Liver (tissue), 9 donors: Measurements from ENCODE around the gene RCOR3. TPM values are rescaled to one million over a fixed set of nuclear protein-coding genes. Genes with fewer than 3 reads are reported as not detected.

Experiments used
- DNase-seq: peaks from one replicate; pipeline ENCODE4 v3.0.0-alpha.2; 2017; ENCODE audit warnings: low spot score
- H3K27ac ChIP-seq, 2 donors: one replicate each; pipeline ENCODE4 v1.7.0; 2013; ENCODE audit warnings: inconsistent platforms in 2 of 2, low read length in 2 of 2, control low read depth in 1 of 2, low read depth in 1 of 2, mild to moderate bottlenecking in 1 of 2
- H3K27me3 ChIP-seq, 4 donors: one replicate each; pipeline versions ENCODE4 v1.6.1 to v1.7.0; 2013; ENCODE audit warnings: low read length in 3 of 4, inconsistent platforms in 1 of 4, mild to moderate bottlenecking in 1 of 4, moderate library complexity in 1 of 4; ENCODE audit not compliant: control insufficient read depth in 4 of 4, insufficient read depth in 4 of 4
- H3K36me3 ChIP-seq, 4 donors: one replicate each; pipeline versions ENCODE4 v1.6.1 to v1.7.0; 2013; ENCODE audit warnings: low read length in 3 of 4, mild to moderate bottlenecking in 3 of 4, low read depth in 1 of 4, moderate library complexity in 1 of 4; ENCODE audit not compliant: control insufficient read depth in 4 of 4, insufficient read depth in 3 of 4
- H3K4me1 ChIP-seq, 4 donors: one replicate each; pipeline versions ENCODE4 v1.6.1 to v1.7.0; 2013; ENCODE audit warnings: low read length in 3 of 4, mild to moderate bottlenecking in 3 of 4, moderate library complexity in 1 of 4; ENCODE audit not compliant: control insufficient read depth in 4 of 4, insufficient read depth in 4 of 4
- H3K4me3 ChIP-seq, 3 donors: one replicate each; pipeline versions ENCODE4 v1.6.1 to v1.7.0; 2013; ENCODE audit warnings: low read length in 3 of 3, control low read depth in 1 of 3, low read depth in 1 of 3, mild to moderate bottlenecking in 1 of 3
- H3K9ac ChIP-seq, 2 donors: one replicate each; pipeline ENCODE4 v1.7.0; 2013; ENCODE audit warnings: low read length in 2 of 2, mild to moderate bottlenecking in 2 of 2, moderate library complexity in 2 of 2, control low read depth in 1 of 2, low read depth in 1 of 2
- H3K9me3 ChIP-seq, 4 donors: one replicate each; pipeline versions ENCODE4 v1.6.1 to v1.7.0; 2013; ENCODE audit warnings: low read length in 3 of 4; ENCODE audit not compliant: control insufficient read depth in 4 of 4
- EGR1 ChIP-seq, 2 donors: IDR thresholded peaks; 2 replicates each; pipeline ENCODE4 v1.6.1; 2016 to 2018; ENCODE audit warnings: antibody characterized with exemption in 2 of 2, low read depth in 2 of 2
- FOXA1 ChIP-seq: IDR thresholded peaks from 2 replicates; pipeline ENCODE4 v1.6.1; 2016; ENCODE audit warnings: antibody characterized with exemption
- FOXA2 ChIP-seq: IDR thresholded peaks from 2 replicates; pipeline ENCODE4 v1.6.1; 2016; ENCODE audit warnings: antibody characterized with exemption
- GABPA ChIP-seq, 2 donors: IDR thresholded peaks in 1 of 2; conservative IDR thresholded peaks in 1 of 2; 2 replicates each; pipeline ENCODE4 v1.6.1; 2016; ENCODE audit warnings: antibody characterized with exemption in 2 of 2, mild to moderate bottlenecking in 1 of 2, moderate library complexity in 1 of 2
- HNF4A ChIP-seq, 2 donors: conservative IDR thresholded peaks; 2 replicates each; pipeline ENCODE4 v1.6.1; 2016; ENCODE audit warnings: antibody characterized with exemption in 2 of 2, mild to moderate bottlenecking in 2 of 2
- HNF4G ChIP-seq: IDR thresholded peaks from 2 replicates; pipeline ENCODE4 v1.6.1; 2016; ENCODE audit warnings: antibody characterized with exemption
- JUND ChIP-seq, 2 donors: IDR thresholded peaks; 2 replicates each; pipeline ENCODE4 v1.6.1; 2016; ENCODE audit warnings: antibody characterized with exemption in 2 of 2
- MAX ChIP-seq: IDR thresholded peaks from 2 replicates; pipeline ENCODE4 v1.6.1; 2016; ENCODE audit warnings: antibody characterized with exemption
- NR2F2 ChIP-seq: IDR thresholded peaks from 2 replicates; pipeline ENCODE4 v1.6.1; 2016; ENCODE audit warnings: antibody characterized with exemption
- RAD21 ChIP-seq, 2 donors: IDR thresholded peaks; 2 replicates each; pipeline ENCODE4 v1.6.1; 2016; ENCODE audit warnings: antibody characterized with exemption in 2 of 2, mild to moderate bottlenecking in 2 of 2
- RXRA ChIP-seq, 2 donors: IDR thresholded peaks; 2 replicates each; pipeline ENCODE4 v1.6.1; 2017 to 2018; ENCODE audit warnings: antibody characterized with exemption in 2 of 2, mild to moderate bottlenecking in 1 of 2
- SP1 ChIP-seq: IDR thresholded peaks from 2 replicates; pipeline ENCODE4 v1.6.1; 2018; ENCODE audit warnings: antibody characterized with exemption, mild to moderate bottlenecking
- TAF1 ChIP-seq: conservative IDR thresholded peaks from 2 replicates; pipeline ENCODE4 v1.6.1; 2016; ENCODE audit warnings: antibody characterized with exemption, mild to moderate bottlenecking
- YY1 ChIP-seq: IDR thresholded peaks from 2 replicates; pipeline ENCODE4 v1.6.1; 2016; ENCODE audit warnings: antibody characterized with exemption, mild to moderate bottlenecking
- WGBS: extraction: QIAGEN DNeasy Blood & Tissue Kit; methylation state at CpG from one replicate; pipeline ENCODE4 v1.1.7; 2013; 5-methylcytosine and 5-hydroxymethylcytosine counted together
- polyA plus RNA-seq, 2 donors: library from polyadenylated mRNA; stranded (reverse) in 1 of 2; unstranded in 1 of 2; fragments of 200-250 nt in 1 of 2; fragments of >200 nt in 1 of 2; fragmentation: Nextera tagmentation in 1 of 2; extraction: Ambion mirVana in 1 of 2; gene quantifications; one replicate each; pipeline versions ENCODE4 v1.2.1 to v1.2.3, GENCODE V29; 2013 to 2015
- total RNA-seq, 2 donors: library from RNA; depleted of rRNA; stranded (reverse); fragments of >200 nt; gene quantifications; one replicate each; pipeline ENCODE4 v1.2.3, GENCODE V29; 2014
- TF ChIP-seq, protein P1 (sequence below): IDR thresholded peaks from 2 replicates; pipeline ENCODE4 v1.6.1; 2016; ENCODE audit warnings: antibody characterized with exemption
- TF ChIP-seq, protein P2 (sequence below): fragments of 150-350 bp; IDR thresholded peaks from 2 replicates; pipeline ENCODE4 v1.5.1; 2017; ENCODE audit warnings: improper control_type of control experiment, low read depth, low read length; ENCODE audit not compliant: missing input control
- TF ChIP-seq, protein P3 (sequence below): IDR thresholded peaks from 2 replicates; pipeline ENCODE4 v1.6.1; 2016; ENCODE audit warnings: antibody characterized with exemption
- donor health status: healthy.
- donor health status: healthy.
- donor health status: healthy.
- donor health status: healthy.
- donor health status: healthy.

Gene RCOR3
- total and polyA plus RNA-seq, 4 donors, result 7.8 to 20.2 (median 13.4) TPM

DNA sequence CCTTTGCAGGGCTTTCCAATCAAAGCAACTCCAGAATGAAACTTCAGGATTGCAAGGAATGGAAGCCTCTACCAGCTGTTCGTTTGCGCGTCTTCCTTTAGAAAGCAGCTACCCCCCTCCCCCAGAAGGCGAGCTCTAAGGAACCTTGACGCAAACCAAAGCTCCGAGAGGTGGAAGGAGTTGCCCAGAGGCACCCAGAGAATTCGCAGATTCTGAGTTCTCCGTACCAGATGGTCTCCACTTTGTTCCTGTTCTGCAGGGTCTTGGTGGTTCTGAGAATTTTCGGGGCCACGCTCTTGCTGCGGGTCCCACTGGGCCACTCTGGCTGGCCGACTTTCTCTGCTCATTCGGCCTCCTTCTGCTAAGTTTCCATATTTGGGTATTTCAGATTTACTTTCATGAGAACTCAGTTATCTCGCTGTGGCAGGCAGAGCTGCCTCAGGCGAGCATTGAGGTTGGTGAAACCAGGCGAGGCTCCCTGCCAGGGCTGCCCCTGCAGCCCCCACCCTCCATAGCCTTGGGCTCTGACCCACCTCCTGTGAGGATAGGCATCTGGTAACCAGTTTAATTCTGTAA, 68.3 kb downstream of the RCOR3 start:
- Histone ChIP-seq H3K4me3 (peak overlapping the region; percentile 26 to 80 (median 60)), H3K9me3 (no peaks in the 10 kb centered on the region), H3K36me3 (no peaks in the 10 kb centered on the region), H3K9ac (peak overlapping the region; percentile 18 to 59), H3K27ac (peak overlapping the region in 1 of 2 donors; percentile 53), H3K4me1 (peaks cover 3 to 10% (median 3%) of the 10 kb centered on the region in 4 donors), H3K27me3 (no peaks in the 10 kb centered on the region)
- WGBS, result 50% methylated on average over 16 of the region's 16 CpGs
- TF ChIP-seq TAF1 (no peak), HNF4A (conservative IDR thresholded peaks at IDR 0.05) (no peak), SP1 (no peak), EGR1 (IDR thresholded peaks at IDR 0.05; ENCODE audit: low read depth in 2 of 2) (no peak), FOXA1 (no peak), NR2F2 (no peak), YY1 (no peak), RXRA (IDR thresholded peaks at IDR 0.05) (no peak), MAX (no peak), RAD21 (IDR thresholded peaks at IDR 0.05) (no peak), FOXA2 (no peak), HNF4G (no peak)
- TF ChIP-seq, protein P1, sequence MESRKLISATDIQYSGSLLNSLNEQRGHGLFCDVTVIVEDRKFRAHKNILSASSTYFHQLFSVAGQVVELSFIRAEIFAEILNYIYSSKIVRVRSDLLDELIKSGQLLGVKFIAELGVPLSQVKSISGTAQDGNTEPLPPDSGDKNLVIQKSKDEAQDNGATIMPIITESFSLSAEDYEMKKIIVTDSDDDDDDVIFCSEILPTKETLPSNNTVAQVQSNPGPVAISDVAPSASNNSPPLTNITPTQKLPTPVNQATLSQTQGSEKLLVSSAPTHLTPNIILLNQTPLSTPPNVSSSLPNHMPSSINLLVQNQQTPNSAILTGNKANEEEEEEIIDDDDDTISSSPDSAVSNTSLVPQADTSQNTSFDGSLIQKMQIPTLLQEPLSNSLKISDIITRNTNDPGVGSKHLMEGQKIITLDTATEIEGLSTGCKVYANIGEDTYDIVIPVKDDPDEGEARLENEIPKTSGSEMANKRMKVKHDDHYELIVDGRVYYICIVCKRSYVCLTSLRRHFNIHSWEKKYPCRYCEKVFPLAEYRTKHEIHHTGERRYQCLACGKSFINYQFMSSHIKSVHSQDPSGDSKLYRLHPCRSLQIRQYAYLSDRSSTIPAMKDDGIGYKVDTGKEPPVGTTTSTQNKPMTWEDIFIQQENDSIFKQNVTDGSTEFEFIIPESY, result no peak
- TF ChIP-seq, protein P2, sequence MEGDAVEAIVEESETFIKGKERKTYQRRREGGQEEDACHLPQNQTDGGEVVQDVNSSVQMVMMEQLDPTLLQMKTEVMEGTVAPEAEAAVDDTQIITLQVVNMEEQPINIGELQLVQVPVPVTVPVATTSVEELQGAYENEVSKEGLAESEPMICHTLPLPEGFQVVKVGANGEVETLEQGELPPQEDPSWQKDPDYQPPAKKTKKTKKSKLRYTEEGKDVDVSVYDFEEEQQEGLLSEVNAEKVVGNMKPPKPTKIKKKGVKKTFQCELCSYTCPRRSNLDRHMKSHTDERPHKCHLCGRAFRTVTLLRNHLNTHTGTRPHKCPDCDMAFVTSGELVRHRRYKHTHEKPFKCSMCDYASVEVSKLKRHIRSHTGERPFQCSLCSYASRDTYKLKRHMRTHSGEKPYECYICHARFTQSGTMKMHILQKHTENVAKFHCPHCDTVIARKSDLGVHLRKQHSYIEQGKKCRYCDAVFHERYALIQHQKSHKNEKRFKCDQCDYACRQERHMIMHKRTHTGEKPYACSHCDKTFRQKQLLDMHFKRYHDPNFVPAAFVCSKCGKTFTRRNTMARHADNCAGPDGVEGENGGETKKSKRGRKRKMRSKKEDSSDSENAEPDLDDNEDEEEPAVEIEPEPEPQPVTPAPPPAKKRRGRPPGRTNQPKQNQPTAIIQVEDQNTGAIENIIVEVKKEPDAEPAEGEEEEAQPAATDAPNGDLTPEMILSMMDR, result no peak
- TF ChIP-seq, protein P3, sequence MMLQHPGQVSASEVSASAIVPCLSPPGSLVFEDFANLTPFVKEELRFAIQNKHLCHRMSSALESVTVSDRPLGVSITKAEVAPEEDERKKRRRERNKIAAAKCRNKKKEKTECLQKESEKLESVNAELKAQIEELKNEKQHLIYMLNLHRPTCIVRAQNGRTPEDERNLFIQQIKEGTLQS, result no peak
- DNase-seq, result no peak

GRCh38 chr1:211328084-211328694, 69.0 kb downstream of the RCOR3 start:
- Histone ChIP-seq H3K4me3 (no peak overlapping the region), H3K27me3 (no peaks in the 10 kb centered on the region), H3K27ac (no peak overlapping the region), H3K9ac (no peak overlapping the region), H3K36me3 (no peaks in the 10 kb centered on the region), H3K9me3 (no peaks in the 10 kb centered on the region), H3K4me1 (peaks cover 3 to 10% (median 3%) of the 10 kb centered on the region in 4 donors)
- WGBS, result 83% methylated on average over 11 of the region's 11 CpGs
- DNase-seq, result no peak
- TF ChIP-seq NR2F2 (no peak), MAX (no peak), RXRA (IDR thresholded peaks at IDR 0.05) (no peak), FOXA1 (no peak), YY1 (no peak), RAD21 (IDR thresholded peaks at IDR 0.05) (no peak), GABPA (IDR thresholded peaks at IDR 0.05 in 1 of 2, conservative IDR thresholded peaks at IDR 0.05 in 1 of 2) (no peak), HNF4A (conservative IDR thresholded peaks at IDR 0.05) (no peak), HNF4G (no peak), FOXA2 (no peak), TAF1 (no peak), EGR1 (IDR thresholded peaks at IDR 0.05; ENCODE audit: low read depth in 2 of 2) (no peak), SP1 (no peak), JUND (IDR thresholded peaks at IDR 0.05) (no peak)
- TF ChIP-seq, protein P2, result no peak
- TF ChIP-seq, protein P1, result no peak
- TF ChIP-seq, protein P3, result no peak
